OCI-LY1 (cell line): ENCODE results near the gene CREB5.

Experiments used
- H2AFZ ChIP-seq: fragments of 200-600 bp; sonication (generic), shearing (Covaris generic); 2 replicates; pipeline ENCODE4 v1.6.0; 2014; ENCODE audit warnings: antibody characterized with exemption, mild to moderate bottlenecking, low read length
- H3F3A ChIP-seq: fragments of 200-600 bp; sonication (generic), shearing (Covaris generic); 2 replicates; pipeline ENCODE4 v1.6.0; 2014; ENCODE audit warnings: mild to moderate bottlenecking, antibody characterized with exemption, low read length, moderate library complexity; ENCODE audit not compliant: insufficient read depth
- H3K27ac ChIP-seq: fragments of 200-600 bp; sonication (generic); 2 replicates; pipeline ENCODE4 v1.5.1; 2014; ENCODE audit warnings: low read length, mixed run types, mild to moderate bottlenecking, low read depth; ENCODE audit not compliant: poor library complexity, severe bottlenecking
- H3K27me3 ChIP-seq: fragments of 200-600 bp; sonication (generic); 2 replicates; pipeline ENCODE4 v1.6.0; 2014; ENCODE audit warnings: antibody characterized with exemption, mild to moderate bottlenecking, low read length, moderate library complexity; ENCODE audit not compliant: insufficient read depth
- H3K36me3 ChIP-seq: fragments of 200-600 bp; sonication (generic); 2 replicates; pipeline ENCODE4 v1.6.1; 2014; ENCODE audit warnings: mild to moderate bottlenecking, antibody characterized with exemption, low read length, moderate library complexity, mixed read lengths; ENCODE audit not compliant: insufficient read depth
- H3K4me1 ChIP-seq: fragments of 200-600 bp; sonication (generic); 2 replicates; pipeline ENCODE4 v1.5.1; 2014; ENCODE audit warnings: mild to moderate bottlenecking, low read length, moderate library complexity; ENCODE audit not compliant: insufficient read depth, severe bottlenecking
- H3K4me2 ChIP-seq: fragments of 200-600 bp; sonication (generic), shearing (Covaris generic); 2 replicates; pipeline ENCODE4 v1.6.1; 2014; ENCODE audit warnings: low read length
- H3K4me3 ChIP-seq: fragments of 200-600 bp; sonication (generic); 2 replicates; pipeline ENCODE4 v1.5.1; 2014; ENCODE audit warnings: low read length, low read depth, mild to moderate bottlenecking, mixed read lengths; ENCODE audit not compliant: poor library complexity, severe bottlenecking
- H3K79me2 ChIP-seq: fragments of 200-600 bp; shearing (Covaris generic); 2 replicates; pipeline ENCODE4 v1.6.1; 2016; ENCODE audit warnings: mixed run types, low read length, mixed read lengths; ENCODE audit not compliant: insufficient read depth
- H3K9ac ChIP-seq: fragments of 200-600 bp; sonication (generic), shearing (Covaris generic); 2 replicates; pipeline ENCODE4 v1.6.1; 2014; ENCODE audit warnings: mild to moderate bottlenecking, low read length, mixed read lengths
- H3K9me2 ChIP-seq: fragments of 200-600 bp; sonication (generic), shearing (Covaris generic); 2 replicates; pipeline ENCODE4 v1.6.1; 2014; ENCODE audit warnings: low read depth, mild to moderate bottlenecking, low read length, mixed read lengths
- H3K9me3 ChIP-seq: fragments of 200-600 bp; shearing (Covaris generic); 2 replicates; pipeline ENCODE4 v1.6.1; 2014; ENCODE audit warnings: low read length, mixed read lengths
- H4K20me1 ChIP-seq: fragments of 200-600 bp; sonication (generic), shearing (Covaris generic); 2 replicates; pipeline ENCODE4 v1.6.0; 2016; ENCODE audit warnings: mild to moderate bottlenecking, low read length; ENCODE audit not compliant: insufficient read depth
- CTCF ChIP-seq: fragments of 200-600 bp; sonication (generic), shearing (Covaris generic); IDR thresholded peaks from 2 replicates; pipeline ENCODE4 v1.5.1; 2017; ENCODE audit warnings: mild to moderate bottlenecking, antibody characterized with exemption, low read length, moderate library complexity, mixed read lengths
- EZH2 ChIP-seq: fragments of 200-600 bp; sonication (generic), shearing (Covaris generic); IDR thresholded peaks from 2 replicates; pipeline ENCODE4 v1.8.0; 2017; ENCODE audit warnings: borderline replicate concordance, mixed run types, mild to moderate bottlenecking, antibody characterized with exemption, low read length, moderate library complexity, mixed read lengths

CREB5 gene

GRCh38 chr7:28641752-28642545, 229.6 kb downstream of the CREB5 start:
- no peak overlapping the region for H2AFZ ChIP-seq
- peaks cover 7% of the 10 kb centered on the region; the same call in 1 of the 2 replicates for H3K36me3 ChIP-seq
- H3K4me3 ChIP-seq, result no peak overlapping the region
- H3K9ac ChIP-seq, result no peak overlapping the region
- H3K9me3 ChIP-seq, result no peaks in the 10 kb centered on the region
- no peaks in the 10 kb centered on the region for H3K79me2 ChIP-seq
- H4K20me1 ChIP-seq, result 0 out of 2 replicates have a peak, but pooled peaks cover 2% of the 10 kb centered on the region
- no peaks in the 10 kb centered on the region for H3F3A ChIP-seq
- H3K27ac ChIP-seq, result no peak overlapping the region
- H3K27me3 ChIP-seq, result no peaks in the 10 kb centered on the region
- TF ChIP-seq EZH2, result no peak
- no peak for TF ChIP-seq CTCF
- H3K4me1 ChIP-seq, result no peaks in the 10 kb centered on the region
- no peak overlapping the region for H3K4me2 ChIP-seq
- no peaks in the 10 kb centered on the region for H3K9me2 ChIP-seq

- Histone ChIP-seq H3K79me2 (no peaks in the 10 kb centered on the region), H2AFZ (no peak overlapping the region), H3F3A (no peaks in the 10 kb centered on the region), H3K9me2 (no peaks in the 10 kb centered on the region), H3K9me3 (no peaks in the 10 kb centered on the region), H3K9ac (no peak overlapping the region), H3K4me3 (no peak overlapping the region), H3K36me3 (peaks cover 7% of the 10 kb centered on the region; the same call in 1 of the 2 replicates), H3K27ac (no peak overlapping the region), H3K4me1 (no peaks in the 10 kb centered on the region), H3K4me2 (no peak overlapping the region), H4K20me1 (0 out of 2 replicates have a peak, but pooled peaks cover 2% of the 10 kb centered on the region), H3K27me3 (no peaks in the 10 kb centered on the region)
- TF ChIP-seq CTCF (no peak), EZH2 (no peak)
Observed at GRCh38 chr7:28643188-28643569, 230.9 kb downstream of the CREB5 start.

GRCh38 chr7:28643584-28644340, 231.4 kb downstream of the CREB5 start:
- H3K9ac ChIP-seq, result no peak overlapping the region
- H3K4me3 ChIP-seq, result no peak overlapping the region
- no peaks in the 10 kb centered on the region for H3F3A ChIP-seq
- H2AFZ ChIP-seq, result no peak overlapping the region
- no peaks in the 10 kb centered on the region for H3K9me3 ChIP-seq
- H3K27ac ChIP-seq, result no peak overlapping the region
- no peaks in the 10 kb centered on the region for H3K9me2 ChIP-seq
- no peak for TF ChIP-seq CTCF
- no peak for TF ChIP-seq EZH2
- H3K4me1 ChIP-seq, result no peaks in the 10 kb centered on the region
- no peaks in the 10 kb centered on the region for H3K79me2 ChIP-seq
- peaks cover 7% of the 10 kb centered on the region; the same call in 1 of the 2 replicates for H3K36me3 ChIP-seq
- 0 out of 2 replicates have a peak, but pooled peaks cover 2% of the 10 kb centered on the region for H4K20me1 ChIP-seq
- H3K4me2 ChIP-seq, result no peak overlapping the region
- H3K27me3 ChIP-seq, result no peaks in the 10 kb centered on the region
